HG03469 (cell line): ENCODE results near the gene CRY1.
"Not testable (repeated sequence)": the region's sequence is repeated elsewhere in the genome, so short reads cannot be mapped to it uniquely, and the experiment has no call there.

Experiments
- ATAC-seq: cut with Tn5 transposase; IDR thresholded peaks from one replicate; pipeline ENCODE4 v1.9.1; 2021; ENCODE audit warnings: mild to moderate bottlenecking, moderate library complexity, moderate number of reproducible peaks; ENCODE audit not compliant: unreplicated experiment

The CRY1 gene

GRCh38 chr12:107073266-107073665 lies 20.1 kb downstream of the CRY1 start:
- ATAC-seq = not testable (repeated sequence)

- ATAC-seq = no peak
These were observed 26.7 kb downstream of the CRY1 start for GRCh38 chr12:107066691-107067090.

- no peak for ATAC-seq
These were observed 28.7 kb downstream of the CRY1 start for GRCh38 chr12:107064687-107065086.

GRCh38 chr12:107064243-107064642 lies 29.1 kb downstream of the CRY1 start:
- no peak for ATAC-seq

GRCh38 chr12:107058190-107058589 lies 35.2 kb downstream of the CRY1 start:
- no peak for ATAC-seq

- no peak for ATAC-seq
These were observed 36.1 kb downstream of the CRY1 start for GRCh38 chr12:107057071-107057834.

GRCh38 chr12:107053709-107054108 lies 39.6 kb downstream of the CRY1 start:
- no peak for ATAC-seq

GRCh38 chr12:107045186-107045585 lies 48.2 kb downstream of the CRY1 start:
- ATAC-seq = no peak

- ATAC-seq = no peak
These were observed 50.5 kb downstream of the CRY1 start for GRCh38 chr12:107042801-107043200.

GRCh38 chr12:107035733-107036132 lies 57.6 kb downstream of the CRY1 start:
- no peak for ATAC-seq

GRCh38 chr12:107033758-107034739 lies 59.3 kb downstream of the CRY1 start:
- ATAC-seq = no peak

GRCh38 chr12:107032266-107032665 lies 61.1 kb downstream of the CRY1 start:
- ATAC-seq = no peak

GRCh38 chr12:107031061-107031460 lies 62.3 kb downstream of the CRY1 start:
- ATAC-seq = no peak

GRCh38 chr12:107029081-107029480 lies 64.3 kb downstream of the CRY1 start:
- no peak for ATAC-seq

GRCh38 chr12:107027636-107028053 lies 65.7 kb downstream of the CRY1 start:
- no peak for ATAC-seq

- ATAC-seq = no peak
These were observed 66.3 kb downstream of the CRY1 start for GRCh38 chr12:107026806-107027635.

GRCh38 chr12:107026356-107026755 lies 67.0 kb downstream of the CRY1 start:
- not testable (repeated sequence) for ATAC-seq

- ATAC-seq = no peak
These were observed 67.7 kb downstream of the CRY1 start for GRCh38 chr12:107025671-107026070.

GRCh38 chr12:107019546-107019945 lies 73.8 kb downstream of the CRY1 start:
- no peak for ATAC-seq

GRCh38 chr12:107017042-107017441 lies 76.3 kb downstream of the CRY1 start:
- no peak for ATAC-seq

- ATAC-seq = no peak
These were observed 79.3 kb downstream of the CRY1 start for GRCh38 chr12:107014055-107014454.
